Measurements from ENCODE around the gene ATP10A.

- no peak for TF ChIP-seq POLR2A (IDR thresholded peaks at IDR 0.05)
- TF ChIP-seq, protein P1, sequence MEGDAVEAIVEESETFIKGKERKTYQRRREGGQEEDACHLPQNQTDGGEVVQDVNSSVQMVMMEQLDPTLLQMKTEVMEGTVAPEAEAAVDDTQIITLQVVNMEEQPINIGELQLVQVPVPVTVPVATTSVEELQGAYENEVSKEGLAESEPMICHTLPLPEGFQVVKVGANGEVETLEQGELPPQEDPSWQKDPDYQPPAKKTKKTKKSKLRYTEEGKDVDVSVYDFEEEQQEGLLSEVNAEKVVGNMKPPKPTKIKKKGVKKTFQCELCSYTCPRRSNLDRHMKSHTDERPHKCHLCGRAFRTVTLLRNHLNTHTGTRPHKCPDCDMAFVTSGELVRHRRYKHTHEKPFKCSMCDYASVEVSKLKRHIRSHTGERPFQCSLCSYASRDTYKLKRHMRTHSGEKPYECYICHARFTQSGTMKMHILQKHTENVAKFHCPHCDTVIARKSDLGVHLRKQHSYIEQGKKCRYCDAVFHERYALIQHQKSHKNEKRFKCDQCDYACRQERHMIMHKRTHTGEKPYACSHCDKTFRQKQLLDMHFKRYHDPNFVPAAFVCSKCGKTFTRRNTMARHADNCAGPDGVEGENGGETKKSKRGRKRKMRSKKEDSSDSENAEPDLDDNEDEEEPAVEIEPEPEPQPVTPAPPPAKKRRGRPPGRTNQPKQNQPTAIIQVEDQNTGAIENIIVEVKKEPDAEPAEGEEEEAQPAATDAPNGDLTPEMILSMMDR (IDR thresholded peaks at IDR 0.05), result no peak
These were observed 86.1 kb downstream of the ATP10A start for GRCh38 chr15:25777037-25777436.
